K562 (cell line): Measurements from ENCODE around the gene RPL27A.

ENCODE experiments used
- CEBPB ChIP-seq: fragments of 450-650 bp; IDR thresholded peaks from 2 replicates; pipeline ENCODE4 v1.6.1; 2016; ENCODE audit warnings: missing genetic modification characterization, missing compliant biosample characterization
- HDAC2 ChIP-seq: fragments of 450-650 bp; IDR thresholded peaks from 2 replicates; pipeline ENCODE4 v1.6.1; 2016; ENCODE audit warnings: mild to moderate bottlenecking
- KDM1A ChIP-seq, 2 experiments: fragments of 450-650 bp; IDR thresholded peaks; 2 replicates each; pipeline ENCODE4 v1.6.1; 2016; ENCODE audit warnings: mild to moderate bottlenecking in 2 of 2
- NCOA1 ChIP-seq: fragments of 450-650 bp; IDR thresholded peaks from 2 replicates; pipeline ENCODE4 v1.6.1; 2016; ENCODE audit warnings: low read depth
- POLR2AphosphoS2 ChIP-seq: IDR thresholded peaks from 2 replicates; pipeline ENCODE4 v1.6.1; 2012; ENCODE audit warnings: low read length, improper control_type of control experiment
- STAT5B ChIP-seq: fragments of 250-450 bp; sonication (Bioruptor Pico); IDR thresholded peaks from 2 replicates; pipeline ENCODE4 v1.8.0; 2021; ENCODE audit warnings: mild to moderate bottlenecking, inconsistent platforms
- TSC22D4 ChIP-seq: fragments of 450-650 bp; IDR thresholded peaks from 2 replicates; pipeline ENCODE4 v1.6.1; 2016; ENCODE audit warnings: missing genetic modification characterization, missing biosample characterization, control low read depth
- TF ChIP-seq, protein P1 (sequence below), 3 experiments: IDR thresholded peaks in 2 of 3; conservative IDR thresholded peaks in 1 of 3; 2 replicates each; pipeline ENCODE4 v1.5.1; 2011 to 2012; ENCODE audit warnings: low read length in 3 of 3, mild to moderate bottlenecking in 3 of 3, control low read depth in 2 of 3, improper control_type of control experiment in 1 of 3, inconsistent platforms in 1 of 3, low read depth in 1 of 3, mixed read lengths in 1 of 3, moderate library complexity in 1 of 3; ENCODE audit not compliant: insufficient read depth in 2 of 3

DNA sequence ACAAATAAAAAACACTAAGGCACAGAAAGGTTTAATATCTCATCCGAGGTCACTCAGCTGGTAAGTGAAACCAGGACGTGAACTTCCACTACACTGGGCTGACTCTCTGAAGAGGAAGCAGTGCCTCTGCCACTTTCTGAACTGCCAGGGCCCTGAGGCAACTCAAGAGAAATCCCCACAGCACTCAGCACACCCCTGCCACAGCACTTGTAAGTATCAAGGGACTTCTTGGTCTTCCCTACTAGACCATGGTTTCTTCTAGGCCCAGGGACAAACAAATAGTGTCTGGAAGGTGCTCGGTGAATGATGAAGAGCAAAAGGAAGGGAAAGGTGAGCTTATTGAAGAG lies 49.7 kb downstream of the RPL27A start:
- TF ChIP-seq NCOA1 (no peak), KDM1A (IDR thresholded peaks at IDR 0.05) (no peak), HDAC2 (no peak), POLR2AphosphoS2 (no peak), STAT5B (CRISPR knock-in tag) (no peak), CEBPB (no peak), TSC22D4 (tag) (no peak)
- TF ChIP-seq, protein P1, sequence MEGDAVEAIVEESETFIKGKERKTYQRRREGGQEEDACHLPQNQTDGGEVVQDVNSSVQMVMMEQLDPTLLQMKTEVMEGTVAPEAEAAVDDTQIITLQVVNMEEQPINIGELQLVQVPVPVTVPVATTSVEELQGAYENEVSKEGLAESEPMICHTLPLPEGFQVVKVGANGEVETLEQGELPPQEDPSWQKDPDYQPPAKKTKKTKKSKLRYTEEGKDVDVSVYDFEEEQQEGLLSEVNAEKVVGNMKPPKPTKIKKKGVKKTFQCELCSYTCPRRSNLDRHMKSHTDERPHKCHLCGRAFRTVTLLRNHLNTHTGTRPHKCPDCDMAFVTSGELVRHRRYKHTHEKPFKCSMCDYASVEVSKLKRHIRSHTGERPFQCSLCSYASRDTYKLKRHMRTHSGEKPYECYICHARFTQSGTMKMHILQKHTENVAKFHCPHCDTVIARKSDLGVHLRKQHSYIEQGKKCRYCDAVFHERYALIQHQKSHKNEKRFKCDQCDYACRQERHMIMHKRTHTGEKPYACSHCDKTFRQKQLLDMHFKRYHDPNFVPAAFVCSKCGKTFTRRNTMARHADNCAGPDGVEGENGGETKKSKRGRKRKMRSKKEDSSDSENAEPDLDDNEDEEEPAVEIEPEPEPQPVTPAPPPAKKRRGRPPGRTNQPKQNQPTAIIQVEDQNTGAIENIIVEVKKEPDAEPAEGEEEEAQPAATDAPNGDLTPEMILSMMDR (IDR thresholded peaks at IDR 0.05 in 2 of 3, conservative IDR thresholded peaks at IDR 0.05 in 1 of 3; ENCODE audit: insufficient read depth in 2 of 3, low read depth in 1 of 3, low read length in 3 of 3) = no peak
